Limb (tissue), 2 donors: ENCODE results near the gene CTIF.

ENCODE experiments used
- DNase-seq, 2 donors: peaks; one replicate each; pipeline ENCODE4 v3.0.0-alpha.2; 2016; ENCODE audit errors: extremely low spot score in 2 of 2

Gene CTIF

GRCh38 chr18:48751727-48752468, 213.1 kb downstream of the CTIF start:
- DNase-seq = no peak

- no peak for DNase-seq
These were observed 213.6 kb downstream of the CTIF start for GRCh38 chr18:48752478-48752877.

GRCh38 chr18:48752928-48753327, 214.1 kb downstream of the CTIF start:
- DNase-seq = no peak

GRCh38 chr18:48753691-48754090, 214.9 kb downstream of the CTIF start:
- DNase-seq = no peak

GRCh38 chr18:48754559-48754958, 215.7 kb downstream of the CTIF start:
- no peak for DNase-seq

GRCh38 chr18:48754993-48755473, 216.2 kb downstream of the CTIF start:
- no peak for DNase-seq

GRCh38 chr18:48756511-48757226, 217.8 kb downstream of the CTIF start:
- DNase-seq = no peak

GRCh38 chr18:48757367-48757766, 218.5 kb downstream of the CTIF start:
- DNase-seq = no peak

- DNase-seq = no peak
These were observed 219.1 kb downstream of the CTIF start for GRCh38 chr18:48757906-48758305.

- DNase-seq = no peak
These were observed 222.8 kb downstream of the CTIF start for GRCh38 chr18:48761582-48761981.

- DNase-seq = no peak
These were observed 223.2 kb downstream of the CTIF start for GRCh38 chr18:48762022-48762421.

- no peak for DNase-seq
These were observed 224.2 kb downstream of the CTIF start for GRCh38 chr18:48762836-48763718.

GRCh38 chr18:48763719-48764100, 224.9 kb downstream of the CTIF start:
- no peak for DNase-seq

GRCh38 chr18:48765053-48765452, 226.2 kb downstream of the CTIF start:
- DNase-seq = no peak

- no peak for DNase-seq
These were observed 227.2 kb downstream of the CTIF start for GRCh38 chr18:48766026-48766425.

- DNase-seq = no peak
These were observed 227.7 kb downstream of the CTIF start for GRCh38 chr18:48766487-48766886.

- peak in 1 of 2 donors; percentile 76 for DNase-seq
These were observed 228.4 kb downstream of the CTIF start for GRCh38 chr18:48767090-48767690.

GRCh38 chr18:48769006-48769636, 230.3 kb downstream of the CTIF start:
- DNase-seq = no peak

GRCh38 chr18:48770243-48770642, 231.4 kb downstream of the CTIF start:
- no peak for DNase-seq

GRCh38 chr18:48771641-48772375, 233.0 kb downstream of the CTIF start:
- no peak for DNase-seq
